Measurements from ENCODE around the gene EVX1.

EVX1 gene

GRCh38 chr7:27242555-27243339 is at the start of gene EVX1:
EVX1 (plus strand) TSS chr7:27242802; CDS start chr7:27243031, 229 bp downstream.
- DNase-seq (ENCODE audit: low spot score), result no peak

GRCh38 chr7:27193335-27194001 is 49.1 kb upstream of the EVX1 start:
- no peak for DNase-seq (ENCODE audit: low spot score)

GRCh38 chr7:27194002-27194352 is 48.6 kb upstream of the EVX1 start:
- DNase-seq (ENCODE audit: low spot score), result no peak

GRCh38 chr7:27194686-27195379 is 47.8 kb upstream of the EVX1 start:
- DNase-seq (ENCODE audit: low spot score), result peak; percentile 6

GRCh38 chr7:27196287-27196767 is 46.3 kb upstream of the EVX1 start:
- peak; percentile 81 for DNase-seq (ENCODE audit: low spot score)

DNA sequence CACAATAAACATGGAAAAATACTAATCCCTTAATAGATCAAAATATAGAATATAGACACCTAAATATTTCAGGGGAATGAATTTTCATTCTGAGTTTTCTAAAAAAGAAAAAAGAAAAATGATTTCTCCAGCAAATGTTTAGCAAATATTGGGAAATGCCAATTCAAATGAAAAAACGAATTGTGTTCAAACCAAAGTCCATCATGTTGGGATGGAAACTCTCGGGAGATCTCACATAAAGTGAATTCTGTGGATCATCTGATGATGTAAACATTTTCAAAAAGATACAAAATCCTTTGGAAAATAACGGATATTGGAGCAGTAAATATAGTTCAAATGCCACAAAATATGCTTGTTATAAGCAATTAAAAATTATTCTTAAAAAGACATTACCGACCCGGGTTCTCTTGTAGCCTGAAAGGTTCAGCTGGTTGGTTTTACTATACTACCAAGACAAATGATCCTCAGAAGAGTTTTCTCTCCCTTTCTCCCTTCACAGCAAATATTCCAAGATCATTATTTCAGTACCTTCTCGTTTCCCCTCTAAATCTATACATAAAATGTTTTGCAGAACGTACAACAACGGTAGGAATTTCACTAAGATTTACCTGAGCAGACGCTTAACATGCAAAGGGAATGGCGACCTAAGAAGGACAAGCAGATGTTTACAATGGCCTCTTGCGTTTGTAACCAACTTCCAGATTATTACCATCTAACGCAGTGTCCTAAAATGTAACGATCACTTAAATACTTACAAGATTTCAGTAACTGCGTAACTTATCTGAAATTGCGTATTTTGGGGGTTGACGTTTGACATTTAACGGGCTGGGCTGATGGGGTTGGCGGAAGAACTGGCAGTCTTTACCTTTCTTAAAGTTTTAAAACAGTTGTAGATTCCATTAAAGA is 45.2 kb upstream of the EVX1 start:
- no peak for DNase-seq (ENCODE audit: low spot score)

DNA sequence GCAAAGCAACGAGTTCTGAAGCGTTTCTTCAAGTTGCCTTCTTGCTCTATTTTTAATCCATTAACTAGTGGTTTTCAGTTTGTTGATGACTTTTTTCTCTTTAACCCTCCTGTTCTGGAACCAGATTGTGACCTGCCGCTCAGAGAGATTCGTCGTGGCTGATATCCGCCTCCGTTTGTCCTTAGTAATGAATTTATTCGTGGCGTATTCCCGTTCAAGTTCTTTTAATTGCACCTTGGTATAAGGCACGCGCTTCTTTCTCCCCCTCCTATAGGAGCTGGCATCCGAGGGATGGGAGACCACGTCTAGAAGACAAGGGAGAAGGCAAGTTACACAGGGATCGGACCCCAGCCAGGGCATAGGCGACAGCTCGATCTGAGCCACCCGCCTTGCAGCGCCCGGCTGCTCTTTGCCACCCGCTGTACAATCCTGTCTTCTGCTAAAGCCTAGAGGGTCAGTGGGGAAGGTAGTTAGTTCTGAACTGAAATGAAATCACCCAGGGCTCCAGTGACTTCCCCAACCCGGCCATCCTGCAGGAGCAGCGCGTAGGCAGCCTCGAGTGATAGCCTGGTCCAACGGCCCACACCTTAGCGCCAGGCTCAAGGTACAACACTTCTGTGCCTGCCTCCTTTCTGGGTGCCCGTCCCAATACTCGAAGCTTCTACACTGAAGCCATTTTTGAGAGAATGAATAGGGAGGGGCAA is 44.3 kb upstream of the EVX1 start:
- DNase-seq (ENCODE audit: low spot score), result no peak

- DNase-seq (ENCODE audit: low spot score), result no peak
Measured at GRCh38 chr7:27198871-27199801, 43.5 kb upstream of the EVX1 start.

DNA sequence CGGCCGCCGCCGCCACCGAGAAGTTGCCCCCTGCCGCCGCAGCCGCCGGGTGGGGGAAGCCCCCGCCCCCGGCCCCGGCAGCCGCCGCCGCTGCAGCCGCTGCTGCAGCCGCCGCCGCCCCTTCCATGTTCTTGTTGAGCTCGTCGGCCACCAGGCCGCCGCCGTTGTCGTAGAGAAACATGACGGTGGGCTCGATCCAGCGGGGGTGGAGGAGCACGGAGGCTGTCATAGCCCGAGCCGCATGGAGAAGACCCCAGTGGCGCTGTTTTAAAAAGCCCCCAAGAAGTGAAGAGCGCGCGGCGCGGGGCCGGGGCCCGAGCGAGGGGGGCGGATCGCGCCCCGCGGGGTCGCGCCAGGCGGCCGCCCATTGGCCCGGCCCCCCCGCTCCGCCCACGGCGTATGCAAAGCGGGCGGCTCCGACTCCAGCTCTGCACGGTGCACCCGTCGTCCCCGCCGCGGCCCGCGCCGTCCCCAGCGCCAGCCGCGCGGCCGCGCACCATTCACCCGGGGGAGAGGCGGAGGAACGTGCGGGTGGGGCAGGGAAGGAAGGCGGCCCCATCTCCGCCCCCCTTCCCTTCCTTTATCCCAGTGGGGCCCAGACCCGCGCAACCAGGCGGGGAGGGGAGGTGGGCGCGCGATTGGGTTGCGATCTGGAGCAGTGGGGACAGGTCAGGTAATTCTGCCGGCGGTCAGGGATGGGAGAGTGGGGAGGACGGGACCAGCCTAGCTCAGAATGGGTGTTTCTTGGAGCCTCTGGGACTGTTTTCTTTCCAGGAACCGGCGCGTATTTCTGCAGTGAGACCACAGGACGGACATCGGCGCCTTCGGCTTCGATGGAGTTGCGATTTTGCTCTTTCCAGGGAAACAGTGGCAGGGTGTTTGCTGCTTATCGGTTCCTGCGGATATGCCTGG is 42.5 kb upstream of the EVX1 start, which contains the start of gene HOXA13:
HOXA13 (minus strand) TSS at position 243 of the 912 bp plus-strand sequence; CDS start at position 229, 14 bp downstream.
- peak; percentile 67 for DNase-seq (ENCODE audit: low spot score)

DNA sequence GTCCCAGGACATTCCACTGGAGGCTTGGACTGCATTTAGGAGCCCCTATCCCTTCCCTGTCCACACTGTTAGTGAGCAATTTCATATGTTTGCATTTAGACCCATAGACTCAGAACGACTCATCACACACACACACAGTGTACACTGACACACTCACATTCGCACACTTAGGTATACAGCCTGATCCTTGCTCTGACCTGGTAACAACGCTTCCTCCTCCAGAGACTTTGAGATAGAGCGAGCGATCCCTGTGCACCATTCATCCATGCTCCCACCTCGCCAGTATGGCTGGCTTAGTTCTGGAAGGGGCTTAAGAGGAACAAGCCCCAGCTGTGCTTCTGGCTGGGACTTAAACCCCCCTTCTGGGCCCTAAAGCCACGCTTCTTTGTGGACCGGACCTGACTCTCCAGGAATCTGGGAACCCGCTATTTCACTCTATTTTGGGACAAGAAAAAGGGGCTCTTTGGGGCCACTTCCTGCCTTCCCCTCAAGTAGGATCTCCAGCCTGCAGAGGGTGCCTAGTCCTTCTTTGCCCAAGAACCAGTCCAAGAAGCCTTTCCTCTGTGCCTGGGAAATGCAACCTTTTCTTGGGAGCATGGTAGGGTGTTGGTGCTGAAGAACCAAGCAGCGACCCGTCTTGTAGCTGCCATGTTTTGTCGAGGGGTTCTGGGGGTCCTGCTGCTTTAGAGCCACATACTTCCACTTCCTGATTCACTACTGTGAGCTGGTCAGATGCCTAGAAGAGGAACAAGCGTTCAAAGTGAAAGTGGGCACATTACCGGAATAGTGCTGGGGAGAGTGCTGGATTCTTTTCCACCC is 41.6 kb upstream of the EVX1 start:
- DNase-seq (ENCODE audit: low spot score), result no peak

- no peak for DNase-seq (ENCODE audit: low spot score)
Measured at GRCh38 chr7:27201580-27202017, 41.0 kb upstream of the EVX1 start.

DNA sequence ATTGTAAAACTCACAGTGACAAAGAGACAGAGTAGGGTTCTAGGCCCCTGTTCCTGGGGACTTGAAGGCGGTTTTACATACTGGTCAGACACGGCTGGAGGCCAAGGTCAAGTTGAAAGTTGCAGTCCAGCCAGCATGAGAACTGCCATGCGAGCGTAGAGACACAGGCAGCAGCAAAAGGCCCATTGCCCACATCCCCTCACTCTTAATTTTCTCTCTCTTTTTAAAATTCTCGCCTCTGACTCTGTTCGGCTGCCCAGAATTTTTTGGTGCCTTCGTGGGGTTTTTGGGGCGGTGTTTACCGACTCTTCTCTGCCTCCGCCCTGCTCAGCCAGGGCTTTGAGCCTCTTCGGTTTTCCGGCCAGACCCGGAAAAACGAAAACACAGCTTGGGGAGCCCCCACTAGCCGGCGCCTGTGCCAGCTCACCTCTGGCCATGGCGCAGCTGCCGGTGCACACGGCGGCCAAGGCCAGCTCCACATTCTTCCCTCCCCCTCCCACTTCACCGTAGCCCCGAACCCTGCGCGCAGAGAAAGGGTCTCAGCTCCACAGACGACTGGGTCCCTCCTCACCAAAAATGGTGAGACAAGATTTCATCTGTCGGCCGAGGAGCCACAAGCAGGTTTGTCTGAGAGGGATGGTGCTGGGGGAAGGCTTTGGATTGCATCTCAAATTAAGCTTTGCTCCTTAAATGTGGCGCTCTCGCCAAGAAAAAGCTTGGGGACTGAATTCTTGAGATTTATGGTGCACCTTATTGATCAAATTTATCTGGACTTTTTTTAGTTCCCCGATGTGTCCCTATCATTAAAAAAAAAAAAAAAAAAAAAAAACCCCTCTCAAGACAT is 40.4 kb upstream of the EVX1 start:
- no peak for DNase-seq (ENCODE audit: low spot score)

DNA sequence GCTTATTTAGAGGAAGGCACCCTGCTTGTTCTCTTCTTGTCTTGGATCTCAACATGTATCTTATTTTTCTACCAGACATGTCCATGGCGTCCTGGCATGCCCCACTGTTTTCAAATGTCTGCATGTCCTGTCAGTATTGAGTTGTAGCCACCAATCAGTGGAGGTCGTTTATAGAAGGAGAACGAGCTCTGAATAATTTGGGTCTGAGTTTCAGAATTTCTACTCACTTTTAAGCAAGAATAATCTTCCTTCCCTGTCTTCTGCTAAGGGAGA is 39.8 kb upstream of the EVX1 start:
- DNase-seq (ENCODE audit: low spot score), result no peak

DNA sequence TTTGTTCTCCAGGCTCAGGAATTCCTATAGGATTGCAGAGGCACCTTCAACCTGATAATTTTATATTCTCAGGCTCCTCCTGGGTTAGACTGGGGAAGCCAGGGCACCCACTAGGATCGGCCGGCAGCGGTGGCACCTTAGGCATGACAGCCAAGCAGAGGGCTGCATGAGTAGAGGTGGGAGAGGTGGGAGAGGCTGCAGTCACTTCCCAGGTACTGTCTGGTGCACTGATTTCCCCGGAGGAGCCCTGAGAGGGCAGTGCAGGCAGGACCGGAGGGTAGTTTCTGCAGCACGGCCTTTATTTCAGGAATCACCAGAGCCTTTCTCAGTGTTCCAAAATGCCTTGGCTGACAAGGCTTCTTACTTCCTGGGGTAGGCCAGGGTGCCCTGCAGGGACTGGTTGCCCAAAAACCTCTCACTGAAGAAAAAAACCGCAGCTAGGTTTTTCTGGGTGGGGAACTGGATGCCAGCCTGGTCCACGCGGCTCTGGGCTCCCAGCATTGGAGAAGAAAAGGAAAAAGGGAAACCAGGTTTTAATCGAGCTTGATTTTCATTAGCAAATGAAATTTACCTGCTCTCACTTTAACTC is 39.1 kb upstream of the EVX1 start:
- no peak for DNase-seq (ENCODE audit: low spot score)

GRCh38 chr7:27203964-27204594 is 38.5 kb upstream of the EVX1 start:
- no peak for DNase-seq (ENCODE audit: low spot score)

GRCh38 chr7:27204851-27205322 is 37.7 kb upstream of the EVX1 start:
- peak; percentile 53 for DNase-seq (ENCODE audit: low spot score)

Data from AG08395 (cell line).